Stimulated activated CD4-positive, alpha-beta T cell treated with anti-CD3 and anti-CD28 coated beads, Interleukin-12 subunit alpha, Interleukin-12 subunit beta, amount 100 ng/mL, for 48 hours (primary cell): ENCODE data around the gene CHMP6.
A peak's percentile ranks its signal among the peaks of the same experiment; 100 is the strongest.

Experiments
- DNase-seq, 3 donors: peaks; one replicate each; pipeline ENCODE4 v3.0.0-alpha.2; 2020; ENCODE audit warnings: low read depth in 2 of 3, low spot score in 1 of 3

The CHMP6 gene

GRCh38 chr17:80991645-80992076 is at the start of gene CHMP6:
TSS of gene CHMP6 (plus strand) at chr17:80991841. CDS start at chr17:80991919, 78 bp downstream.
- peak; percentile 49 to 63 (median 50) for DNase-seq

GRCh38 chr17:80942423-80943345 is 49.0 kb upstream of the CHMP6 start:
- no peak for DNase-seq

GRCh38 chr17:80943346-80944145 is 48.1 kb upstream of the CHMP6 start:
- DNase-seq: no peak

- no peak for DNase-seq
These were observed 47.3 kb upstream of the CHMP6 start for GRCh38 chr17:80944326-80944725.

GRCh38 chr17:80945736-80946135 is 45.9 kb upstream of the CHMP6 start:
- no peak for DNase-seq

GRCh38 chr17:80946449-80946848 is 45.2 kb upstream of the CHMP6 start:
- DNase-seq: no peak

GRCh38 chr17:80947200-80947940 is 44.3 kb upstream of the CHMP6 start:
- DNase-seq: no peak

- DNase-seq: no peak
These were observed 43.3 kb upstream of the CHMP6 start for GRCh38 chr17:80948019-80948975.

- no peak for DNase-seq
These were observed 42.6 kb upstream of the CHMP6 start for GRCh38 chr17:80948976-80949450.

- DNase-seq: no peak
These were observed 41.9 kb upstream of the CHMP6 start for GRCh38 chr17:80949451-80950421.

GRCh38 chr17:80950466-80951120 is 41.0 kb upstream of the CHMP6 start:
- no peak for DNase-seq

GRCh38 chr17:80951121-80952090 is 40.2 kb upstream of the CHMP6 start:
- DNase-seq: no peak

GRCh38 chr17:80952291-80952690 is 39.4 kb upstream of the CHMP6 start:
- DNase-seq: no peak

- no peak for DNase-seq
These were observed 37.9 kb upstream of the CHMP6 start for GRCh38 chr17:80953471-80954315.

- DNase-seq: no peak
These were observed 36.6 kb upstream of the CHMP6 start for GRCh38 chr17:80955078-80955477.

- no peak for DNase-seq
These were observed 35.9 kb upstream of the CHMP6 start for GRCh38 chr17:80955671-80956280.
